Mesothelial cell of epicardium (in vitro differentiated cells): ENCODE results near the gene CDH12. TPM values are rescaled to one million over a fixed set of nuclear protein-coding genes. Genes with fewer than 3 reads are reported as not detected.

ENCODE experiments used
- DNase-seq, 2 experiments: peaks; one replicate each; pipeline ENCODE4 v3.0.0; 2021; ENCODE audit warnings: low spot score in 2 of 2; ENCODE audit not compliant: unreplicated experiment in 2 of 2
- H3K27ac Mint-ChIP-seq: 2 replicates; pipeline ENCODE4 v1.8.0; 2021; ENCODE audit warnings: mixed read lengths
- H3K27me3 Mint-ChIP-seq: 2 replicates; pipeline ENCODE4 v1.8.0; 2021; ENCODE audit warnings: low read depth, mixed read lengths
- H3K36me3 Mint-ChIP-seq: 2 replicates; pipeline ENCODE4 v1.8.0; 2021; ENCODE audit warnings: mixed read lengths
- H3K4me1 Mint-ChIP-seq: 2 replicates; pipeline ENCODE4 v1.8.0; 2021; ENCODE audit warnings: mixed read lengths
- H3K4me3 Mint-ChIP-seq: 2 replicates; pipeline ENCODE4 v1.8.0; 2021; ENCODE audit warnings: mild to moderate bottlenecking, moderate library complexity, mixed read lengths
- H3K9me3 Mint-ChIP-seq: 2 replicates; pipeline ENCODE4 v1.8.0; 2021; ENCODE audit warnings: mixed read lengths
- CTCF ChIP-seq: fragments of 200-600 bp; sonication (generic); IDR thresholded peaks from one replicate; pipeline ENCODE4 v1.5.0; 2021; ENCODE audit warnings: antibody characterized with exemption; ENCODE audit not compliant: unreplicated experiment
- total RNA-seq: library from RNA; stranded (reverse); gene quantifications from 3 replicates; pipeline ENCODE4 v1.2.1, GENCODE V29; 2021

The CDH12 gene
- total RNA-seq, 1 donor from 2014 or later, result 1.6 TPM

GRCh38 chr5:22390888-22391287, 462.3 kb downstream of the CDH12 start:
- H3K27me3 Mint-ChIP-seq, result no peaks in the 10 kb centered on the region
- H3K27ac Mint-ChIP-seq, result no peak overlapping the region
- no peak overlapping the region for H3K4me3 Mint-ChIP-seq
- no peaks in the 10 kb centered on the region for H3K36me3 Mint-ChIP-seq
- H3K9me3 Mint-ChIP-seq, result no peaks in the 10 kb centered on the region
- TF ChIP-seq CTCF, result no peak
- no peak for DNase-seq
- H3K4me1 Mint-ChIP-seq, result no peaks in the 10 kb centered on the region

- no peak for TF ChIP-seq CTCF
- Mint-ChIP-seq H3K36me3 (no peaks in the 10 kb centered on the region), H3K4me1 (peaks cover 8% of the 10 kb centered on the region), H3K27me3 (no peaks in the 10 kb centered on the region), H3K27ac (no peak overlapping the region), H3K4me3 (no peak overlapping the region), H3K9me3 (peaks cover 15% of the 10 kb centered on the region)
- no peak for DNase-seq
Measured at GRCh38 chr5:22372826-22373660, 480.1 kb downstream of the CDH12 start.

- DNase-seq, result no peak
- Mint-ChIP-seq H3K27me3 (no peaks in the 10 kb centered on the region), H3K4me1 (peaks cover 8% of the 10 kb centered on the region), H3K9me3 (peaks cover 15% of the 10 kb centered on the region), H3K4me3 (no peak overlapping the region), H3K36me3 (no peaks in the 10 kb centered on the region), H3K27ac (no peak overlapping the region)
- TF ChIP-seq CTCF, result no peak
Measured at GRCh38 chr5:22372376-22372775, 480.8 kb downstream of the CDH12 start.

- no peak for DNase-seq
- no peaks in the 10 kb centered on the region for H3K9me3 Mint-ChIP-seq
- no peaks in the 10 kb centered on the region for H3K36me3 Mint-ChIP-seq
- no peak for TF ChIP-seq CTCF
- no peaks in the 10 kb centered on the region for H3K4me1 Mint-ChIP-seq
- H3K4me3 Mint-ChIP-seq, result no peak overlapping the region
- H3K27ac Mint-ChIP-seq, result no peak overlapping the region
- H3K27me3 Mint-ChIP-seq, result peaks cover 7% of the 10 kb centered on the region
Measured at GRCh38 chr5:22354956-22355355, 498.2 kb downstream of the CDH12 start.

GRCh38 chr5:22352493-22352892, 500.7 kb downstream of the CDH12 start:
- Mint-ChIP-seq H3K4me3 (no peak overlapping the region), H3K27ac (no peak overlapping the region), H3K36me3 (no peaks in the 10 kb centered on the region), H3K27me3 (peaks cover 3% of the 10 kb centered on the region), H3K4me1 (no peaks in the 10 kb centered on the region), H3K9me3 (no peaks in the 10 kb centered on the region)
- DNase-seq, result no peak
- no peak for TF ChIP-seq CTCF
